SHP77 treated with DMSO at 0.1 percent for 48 hours (cell line): ENCODE measurements around the gene DEFB127.
"Not testable (repeated sequence)": the region's sequence is repeated elsewhere in the genome, so short reads cannot be mapped to it uniquely, and the experiment has no call there.

Experiments
- DNase-seq: peaks from one replicate; lab custom pipeline; 2025; lab: John Stamatoyannopoulos, UW

DEFB127 gene, protein sequence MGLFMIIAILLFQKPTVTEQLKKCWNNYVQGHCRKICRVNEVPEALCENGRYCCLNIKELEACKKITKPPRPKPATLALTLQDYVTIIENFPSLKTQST

DNA sequence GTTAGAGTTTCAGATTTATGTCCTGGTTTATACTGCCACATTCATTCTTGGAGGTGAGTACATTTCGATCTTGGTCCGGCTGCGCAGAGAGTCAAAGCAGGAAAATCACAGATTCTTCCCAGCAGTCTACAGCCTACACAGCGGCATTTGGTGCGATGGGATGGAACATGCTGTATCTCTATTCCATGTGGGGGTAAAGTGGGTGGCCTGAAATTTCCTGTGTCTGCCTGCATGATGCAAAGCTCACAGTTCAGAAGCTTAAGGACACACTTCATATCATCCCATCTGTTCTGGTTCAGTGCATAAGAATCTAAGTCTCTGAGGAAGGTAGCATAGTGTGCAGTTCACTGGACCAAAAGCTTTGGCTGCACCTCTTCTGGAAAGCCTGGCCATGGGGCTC is at the start of gene DEFB127:
Gene DEFB127 (plus strand): TSS at position 301 of the 400 bp plus-strand sequence. CDS start 91 bp downstream, at position 392.
- DNase-seq = no peak

DNA sequence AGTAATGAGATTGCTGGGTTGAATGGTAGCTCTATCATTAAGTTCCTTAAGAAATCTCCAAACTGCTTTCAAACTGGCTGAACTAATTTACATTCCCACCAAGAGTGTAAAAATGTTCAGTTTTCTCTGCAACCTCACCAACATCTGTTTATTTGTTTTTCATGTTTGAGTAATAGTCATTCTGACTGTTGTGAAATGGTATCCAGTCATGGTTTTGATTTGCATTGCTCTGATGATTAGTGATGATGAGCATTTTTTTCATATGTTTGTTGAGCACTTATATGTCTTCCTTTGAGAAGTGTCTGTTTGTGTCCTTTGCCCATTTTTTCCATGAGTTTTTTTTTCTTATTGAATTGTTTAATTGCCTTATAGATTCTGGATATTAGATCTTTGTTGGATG is 44.9 kb upstream of the DEFB127 start:
- DNase-seq = no peak

DNA sequence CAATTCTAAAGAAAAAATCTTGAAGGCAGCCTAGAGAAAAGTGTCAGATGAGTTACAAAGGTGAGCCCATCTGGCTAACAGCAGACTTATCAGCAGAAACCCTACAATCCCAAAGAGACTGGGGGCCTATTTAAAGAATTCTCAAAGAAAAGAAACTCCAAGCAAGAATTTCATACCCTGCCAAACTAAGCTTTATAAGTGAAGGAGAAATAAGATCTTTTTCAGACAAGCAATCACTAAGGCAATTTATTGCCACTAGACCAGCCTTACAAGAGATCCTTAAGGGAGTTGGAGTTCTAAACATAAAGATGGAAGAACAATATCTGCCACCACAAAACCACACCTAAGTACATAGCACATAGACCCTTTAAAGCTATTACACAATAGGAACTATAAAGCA is 39.7 kb upstream of the DEFB127 start:
- DNase-seq = no peak

DNA sequence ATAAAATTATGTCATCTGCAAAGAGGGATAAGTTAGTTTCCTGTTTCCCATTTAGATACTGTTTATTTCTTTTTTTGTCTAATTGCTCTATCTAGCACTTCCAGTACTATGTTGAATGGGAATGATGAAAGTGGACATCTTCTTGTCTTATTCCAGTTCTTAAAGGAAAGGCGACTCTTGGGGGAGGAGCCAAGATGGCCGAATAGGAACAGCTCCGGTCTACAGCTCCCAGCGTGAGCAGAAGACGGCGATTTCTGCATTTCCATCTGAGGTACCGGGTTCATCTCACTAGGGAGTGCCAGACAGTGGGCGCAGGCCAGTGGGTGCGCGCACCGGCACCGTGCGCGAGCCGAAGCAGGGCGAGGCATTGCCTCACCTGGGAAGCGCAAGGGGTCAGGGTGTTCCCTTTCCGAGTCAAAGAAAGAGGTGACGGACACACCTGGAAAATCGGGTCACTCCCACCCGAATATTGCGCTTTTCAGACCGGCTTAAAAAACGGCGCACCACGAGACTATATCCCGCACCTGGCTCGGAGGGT is 27.4 kb upstream of the DEFB127 start:
- not testable (repeated sequence) for DNase-seq

DNA sequence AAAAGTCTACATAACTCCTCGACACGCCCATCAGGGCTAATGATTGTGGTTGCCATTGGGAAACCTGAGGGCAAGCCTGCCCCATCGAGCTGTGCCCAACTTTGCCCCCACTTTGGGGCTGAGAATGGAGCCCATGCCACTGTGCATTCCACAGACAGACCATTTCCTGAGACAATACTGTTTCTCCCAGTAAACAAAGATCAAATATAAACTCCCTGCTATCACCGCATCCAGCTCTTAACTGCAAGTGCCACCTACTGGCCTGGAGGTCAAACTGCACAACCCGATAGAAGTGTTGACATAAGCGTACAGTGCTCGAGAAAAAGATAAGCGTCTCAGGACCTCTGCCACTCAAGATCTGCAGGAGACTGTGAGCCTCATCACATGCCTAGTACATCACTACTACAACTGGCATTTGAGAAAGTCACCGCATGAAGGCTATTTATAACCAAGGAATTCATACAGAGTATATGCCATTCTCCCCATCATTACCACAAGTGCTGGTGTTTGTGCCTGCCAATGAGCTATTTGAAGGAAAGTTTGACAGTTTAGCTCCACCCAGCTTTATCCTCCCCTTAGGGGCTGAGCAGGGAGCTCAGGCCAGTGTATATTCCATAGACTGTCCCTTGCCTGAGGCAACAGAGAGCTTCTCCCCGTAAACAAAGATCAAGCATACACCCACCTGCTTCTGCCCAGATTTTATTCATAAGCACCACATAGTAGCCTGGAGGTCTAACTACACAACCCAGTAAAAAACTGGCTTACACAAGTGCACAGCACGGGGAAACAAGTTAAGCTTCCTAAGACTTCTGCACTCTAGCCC is 19.4 kb upstream of the DEFB127 start:
- peak; percentile 14 for DNase-seq

DNA sequence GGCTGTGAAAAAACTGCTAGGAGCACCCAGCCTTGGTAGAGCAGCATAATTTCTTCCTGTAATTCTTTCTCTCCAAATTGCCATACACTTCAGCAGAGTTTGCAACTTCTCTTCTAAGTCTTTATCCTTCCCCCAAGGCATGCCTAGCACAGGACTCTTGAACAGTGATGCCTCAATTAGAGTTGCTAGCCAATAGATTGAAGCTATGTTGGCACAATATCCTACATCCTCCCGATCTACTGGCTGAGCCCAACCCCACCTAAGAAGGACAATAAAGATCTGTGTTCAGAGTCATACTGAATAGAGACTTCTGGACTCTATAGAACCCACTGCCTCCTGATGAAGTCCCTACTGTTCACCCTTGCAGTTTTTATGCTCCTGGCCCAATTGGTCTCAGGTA is 15.0 kb upstream of the DEFB127 start, which contains the start of gene DEFB126:
Gene DEFB126 (plus strand): TSS at position 301 of the 400 bp plus-strand sequence. CDS start 39 bp downstream, at position 340.
- no peak for DNase-seq

DNA sequence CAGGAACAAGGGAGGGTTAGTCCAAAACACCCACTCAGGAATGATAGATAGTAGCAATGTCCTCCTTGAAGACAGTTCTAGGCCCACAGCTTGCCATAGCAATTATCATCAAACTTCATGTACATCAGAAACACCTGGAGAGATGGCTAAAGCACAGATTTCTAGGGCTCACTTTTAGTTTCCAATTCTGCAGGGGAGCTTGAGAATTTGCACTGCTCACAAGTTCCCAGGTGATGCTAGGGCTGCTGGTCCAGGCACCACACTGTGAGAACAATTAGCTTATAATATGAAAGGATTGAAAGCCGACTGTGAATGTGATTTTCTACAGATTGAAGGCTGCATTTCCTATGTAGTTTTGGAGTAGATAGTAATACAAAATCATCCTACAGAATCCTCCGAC is 11.4 kb upstream of the DEFB127 start:
- no peak for DNase-seq

DNA sequence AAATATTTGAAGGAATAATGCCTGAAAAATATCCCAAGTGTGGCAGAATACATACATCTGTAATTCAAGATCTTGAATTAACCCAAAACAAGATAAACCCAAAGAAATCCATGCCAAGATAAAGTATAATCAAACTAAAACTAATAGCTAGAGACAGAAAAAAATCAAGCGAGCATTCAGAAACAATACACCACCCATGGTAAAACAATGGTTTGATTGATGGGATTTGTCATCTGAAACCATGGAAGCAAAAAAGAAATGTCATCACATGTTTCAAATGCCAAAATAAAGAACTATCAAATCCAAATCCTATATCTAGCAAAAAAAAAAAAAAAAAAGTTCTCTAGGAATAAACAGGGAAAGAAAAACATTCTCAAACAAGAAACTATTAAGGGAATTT is 5.1 kb upstream of the DEFB127 start:
- DNase-seq = no peak

DNA sequence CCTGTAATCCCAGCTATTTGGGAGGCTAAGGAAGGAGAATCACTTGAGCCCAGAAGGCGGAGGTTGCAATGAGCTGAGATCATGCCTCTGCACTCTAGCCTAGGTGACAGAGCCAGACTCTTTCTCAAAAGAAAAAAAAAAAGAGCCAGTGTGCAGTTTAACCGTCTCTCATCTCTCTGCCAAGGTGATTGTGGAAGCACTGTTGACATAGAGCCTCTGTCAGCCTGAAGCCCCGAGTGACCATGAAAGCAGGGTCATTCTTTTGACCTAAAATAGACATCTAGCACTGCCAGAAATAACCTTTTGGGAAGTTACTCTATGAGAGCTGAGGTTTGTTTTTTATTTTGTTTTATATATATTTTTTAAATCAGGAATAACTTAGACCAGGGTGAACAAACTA is 7.4 kb downstream of the DEFB127 start:
- no peak for DNase-seq

DNA sequence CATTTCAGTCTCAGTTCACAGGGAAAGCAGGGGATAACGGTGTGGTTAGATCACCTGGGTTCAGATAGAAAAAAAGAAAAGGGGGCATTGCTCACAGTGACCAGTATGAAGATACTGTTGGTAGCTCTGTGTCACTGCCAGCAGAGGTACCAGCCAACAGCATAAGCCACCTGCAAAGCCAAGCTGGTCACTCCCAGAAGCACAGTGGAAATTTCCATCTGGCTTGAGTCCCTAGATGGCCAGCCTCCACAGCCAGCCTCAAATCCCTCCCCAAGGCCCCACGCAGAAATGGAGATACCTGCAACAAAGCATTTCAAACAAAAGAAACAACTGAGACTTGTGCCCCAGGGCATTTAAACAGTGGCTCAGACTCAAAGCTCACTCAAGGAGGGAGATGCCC is 11.6 kb downstream of the DEFB127 start:
- DNase-seq = no peak

DNA sequence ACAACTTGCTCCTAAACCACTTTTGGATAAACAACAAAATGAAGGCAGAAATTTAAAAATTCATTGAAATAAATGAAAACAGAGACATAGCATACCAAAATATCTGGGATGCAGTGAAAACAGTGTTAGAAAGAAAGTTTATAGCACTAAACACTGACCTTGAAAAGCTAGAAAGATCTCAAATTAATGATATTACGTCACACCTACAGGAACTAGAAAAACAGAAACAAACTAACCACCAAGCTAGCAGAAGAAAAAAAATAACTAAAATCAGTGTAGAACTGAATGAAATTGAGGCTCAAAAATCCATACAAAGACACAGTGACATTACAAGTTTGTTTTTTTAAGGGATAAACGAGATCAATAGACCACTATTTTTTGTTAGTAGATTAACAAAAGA is 27.0 kb downstream of the DEFB127 start:
- DNase-seq = no peak

DNA sequence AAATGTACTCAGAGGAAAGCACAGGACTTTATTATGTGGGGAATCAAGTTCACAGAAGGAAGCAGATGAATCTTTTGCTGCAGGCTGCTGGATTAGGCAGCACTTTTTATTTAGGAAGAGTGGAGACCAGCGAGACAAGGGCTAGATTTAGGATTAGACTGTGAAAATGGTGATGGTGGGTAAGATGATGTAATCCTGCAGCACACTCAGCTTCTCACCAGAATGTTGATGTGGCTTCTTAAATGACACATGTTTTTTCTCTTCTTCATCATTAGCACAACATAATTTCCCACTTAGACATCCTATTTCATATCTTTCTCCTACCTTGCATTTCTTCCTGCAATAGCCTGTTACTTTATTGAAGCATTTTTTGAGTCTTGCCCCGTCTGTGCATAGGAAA is 30.5 kb downstream of the DEFB127 start:
- no peak for DNase-seq

DNA sequence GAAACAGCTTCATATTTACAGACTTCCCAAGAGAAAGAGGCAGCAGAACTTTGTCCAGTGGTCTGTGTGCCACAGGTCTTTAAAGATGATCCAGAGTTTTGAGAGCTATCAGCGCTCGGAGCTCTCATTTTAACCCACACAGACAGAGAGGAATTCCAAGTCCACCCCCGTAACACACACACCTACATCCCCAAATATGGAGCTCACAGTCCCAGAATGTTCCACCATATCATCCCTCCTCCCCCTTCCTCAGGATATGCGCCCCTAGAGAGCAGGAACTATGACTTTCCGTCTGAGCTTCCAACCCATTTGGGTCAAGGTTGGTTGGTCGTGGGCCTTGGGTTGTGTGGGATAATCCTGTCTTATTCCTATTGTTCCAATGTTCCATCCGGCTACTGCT is 32.4 kb downstream of the DEFB127 start, which contains the start of gene DEFB128:
Gene DEFB128 (minus strand): TSS at position 101 of the 400 bp plus-strand sequence. CDS start 88 bp downstream, at position 13.
- no peak for DNase-seq

DNA sequence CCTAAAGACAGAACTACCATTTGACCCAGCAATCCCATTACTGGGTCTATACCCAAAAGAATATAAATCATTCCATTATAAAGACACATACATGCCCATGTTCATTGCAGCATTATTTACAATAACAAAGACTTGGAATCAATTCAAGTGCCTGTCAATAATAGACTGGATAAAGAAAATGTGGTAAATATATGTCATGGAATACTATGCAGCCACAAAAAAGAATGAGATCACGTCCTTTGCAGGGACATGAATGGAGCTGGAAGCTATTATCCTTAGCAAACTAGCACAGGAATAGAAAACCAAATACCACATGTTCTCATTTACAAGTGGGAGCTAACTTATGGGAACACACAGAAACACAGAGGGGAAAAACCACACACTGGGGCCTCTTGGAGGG is 41.0 kb downstream of the DEFB127 start:
- DNase-seq = no peak

DNA sequence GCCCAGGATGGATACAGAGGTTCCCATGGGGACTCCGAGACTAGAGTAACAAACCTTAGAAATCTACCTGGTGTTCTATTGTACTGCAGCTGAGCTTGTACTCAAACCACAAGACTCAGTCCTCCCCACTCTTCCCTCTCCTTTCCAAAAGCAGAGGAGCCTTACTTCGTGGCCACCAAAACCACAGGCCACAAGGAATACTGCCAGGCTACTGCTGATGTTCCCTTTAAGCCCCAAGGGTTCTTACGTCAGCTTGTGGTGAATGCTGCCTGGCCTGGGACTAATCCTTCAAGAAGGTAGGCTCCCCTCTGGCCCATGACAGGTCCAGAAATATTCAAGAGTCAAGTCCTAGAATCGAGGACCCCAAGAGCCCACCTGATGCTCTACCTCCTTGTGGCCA is 42.7 kb downstream of the DEFB127 start:
- DNase-seq = no peak

DNA sequence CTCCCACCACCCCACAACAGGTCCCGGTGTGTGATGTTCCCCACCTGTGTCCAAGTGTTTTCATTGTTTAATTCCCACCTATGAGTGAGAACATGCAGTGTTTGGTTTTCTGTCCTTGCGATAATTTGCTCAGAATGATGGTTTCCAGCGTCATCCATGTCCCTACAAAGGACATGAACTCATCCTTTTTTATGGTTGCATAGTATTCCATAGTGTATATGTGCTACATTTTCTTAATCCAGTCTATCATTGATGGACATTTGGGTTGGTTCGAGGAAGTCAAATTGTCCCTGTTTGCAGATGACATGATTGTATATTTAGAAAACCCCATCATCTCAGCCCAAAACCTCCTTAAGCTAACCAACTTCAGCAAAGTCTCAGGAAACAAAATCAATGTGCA is 46.4 kb downstream of the DEFB127 start:
- not testable (repeated sequence) for DNase-seq
